HepG2 (cell line): Measurements from ENCODE around the gene MXD1.

ENCODE experiments used
- AGO1 ChIP-seq: fragments of 200-400 bp; formaldehyde crosslinking; IDR thresholded peaks from 2 replicates; pipeline ENCODE4 v1.6.1; 2017; ENCODE audit warnings: mild to moderate bottlenecking, low read depth, low read length, moderate library complexity; ENCODE audit not compliant: poor library complexity, severe bottlenecking
- BCL3 ChIP-seq: sonication (generic); formaldehyde crosslinking; IDR thresholded peaks from 2 replicates; pipeline ENCODE4 v1.5.1; 2020; ENCODE audit warnings: mild to moderate bottlenecking, missing genetic modification reagents, moderate library complexity
- MTA3 ChIP-seq: sonication (generic); formaldehyde crosslinking; IDR thresholded peaks from 2 replicates; pipeline ENCODE4 v1.4.0; 2020; ENCODE audit warnings: missing genetic modification reagents
- NFYB ChIP-seq: sonication (generic); formaldehyde crosslinking; IDR thresholded peaks from 2 replicates; pipeline ENCODE4 v1.4.0; 2020; ENCODE audit warnings: missing genetic modification reagents
- POLR2A ChIP-seq, 2 experiments: IDR thresholded peaks; 2 replicates each; pipeline ENCODE4 v1.6.1; 2011; ENCODE audit warnings: low read depth in 2 of 2, low read length in 2 of 2, mild to moderate bottlenecking in 1 of 2, moderate library complexity in 1 of 2; ENCODE audit not compliant: insufficient read depth in 1 of 2
- RFX3 ChIP-seq: IDR thresholded peaks from 2 replicates; pipeline ENCODE4 v1.6.1; 2016; ENCODE audit warnings: missing biosample characterization, missing genetic modification reagents
- SMARCC2 ChIP-seq: fragments of 450-650 bp; IDR thresholded peaks from 2 replicates; pipeline ENCODE4 v1.6.1; 2017; ENCODE audit warnings: antibody characterized with exemption, mild to moderate bottlenecking
- SP2 ChIP-seq: sonication (generic); formaldehyde crosslinking; IDR thresholded peaks from 2 replicates; pipeline ENCODE4 v1.5.1; 2020; ENCODE audit warnings: mild to moderate bottlenecking, missing genetic modification reagents
- SRF ChIP-seq: IDR thresholded peaks from 2 replicates; pipeline ENCODE4 v1.6.1; 2011; ENCODE audit warnings: mild to moderate bottlenecking, low read depth, low read length, moderate library complexity
- SRY ChIP-seq: sonication (generic); formaldehyde crosslinking; IDR thresholded peaks from 2 replicates; pipeline ENCODE4 v1.8.0; 2022; ENCODE audit warnings: mild to moderate bottlenecking, missing genetic modification reagents
- TP53 ChIP-seq: sonication (generic); formaldehyde crosslinking; conservative IDR thresholded peaks from 2 replicates; pipeline ENCODE4 v1.4.0; 2020; ENCODE audit warnings: missing genetic modification reagents
- ZNF354B ChIP-seq: sonication (generic); formaldehyde crosslinking; IDR thresholded peaks from 2 replicates; pipeline ENCODE4 v1.8.0; 2022; ENCODE audit warnings: mild to moderate bottlenecking, missing genetic modification reagents
- ZNF569 ChIP-seq: sonication (generic); formaldehyde crosslinking; IDR thresholded peaks from 2 replicates; pipeline ENCODE4 v1.5.0; 2020; ENCODE audit warnings: mild to moderate bottlenecking, missing genetic modification reagents, moderate library complexity, borderline replicate concordance

DNA sequence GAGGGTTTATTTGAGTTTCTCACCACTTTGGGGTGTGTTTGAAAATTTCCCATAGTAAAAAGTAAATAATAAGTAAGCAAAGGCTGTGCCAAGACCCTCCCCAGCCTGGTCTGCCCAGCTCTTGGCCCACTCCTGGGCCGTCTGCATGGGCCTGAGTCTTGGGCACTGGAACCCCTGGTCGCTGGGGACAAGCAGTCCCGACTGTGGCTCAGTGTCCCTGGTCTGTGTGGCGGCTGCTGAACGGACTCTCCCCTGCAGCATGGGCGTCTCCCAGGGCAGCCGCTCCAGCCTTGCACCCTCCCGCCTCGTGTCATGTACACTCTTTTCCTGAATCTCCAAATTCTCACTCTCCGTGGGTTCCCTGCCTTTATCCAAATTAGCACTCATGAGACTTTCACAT, 53.7 kb downstream of the MXD1 start:
- no peak for TF ChIP-seq MTA3
- no peak for TF ChIP-seq ZNF354B (CRISPR knock-in tag)
- no peak for TF ChIP-seq TP53 (CRISPR knock-in tag)
- TF ChIP-seq SMARCC2: no peak
- TF ChIP-seq ZNF569 (CRISPR knock-in tag): no peak
- TF ChIP-seq SRY (CRISPR knock-in tag): no peak
- no peak for TF ChIP-seq POLR2A (IDR thresholded peaks at IDR 0.05; ENCODE audit: insufficient read depth in 1 of 2, low read depth in 2 of 2, low read length in 2 of 2)
- no peak for TF ChIP-seq SP2 (CRISPR knock-in tag)
- no peak for TF ChIP-seq SRF
- no peak for TF ChIP-seq AGO1
- TF ChIP-seq BCL3 (CRISPR knock-in tag): no peak
- TF ChIP-seq NFYB (CRISPR knock-in tag): no peak
- no peak for TF ChIP-seq RFX3 (CRISPR knock-in tag)
